Suprapubic skin (tissue), 4 donors: ENCODE measurements around the gene ATN1.

Source experiments
- CTCF ChIP-seq, 2 donors: fragments of 200-600 bp in 1 of 2; fragments of 450-650 bp in 1 of 2; sonication (generic) in 1 of 2; IDR thresholded peaks; one replicate each; pipeline ENCODE4 v1.5.1; 2016 to 2019; ENCODE audit warnings: antibody characterized with exemption in 2 of 2, mild to moderate bottlenecking in 1 of 2, moderate library complexity in 1 of 2
- EP300 ChIP-seq: sonication (generic); formaldehyde crosslinking; IDR thresholded peaks from one replicate; pipeline ENCODE4 v1.6.1; 2017; ENCODE audit warnings: antibody characterized with exemption
- POLR2A ChIP-seq, 2 donors: fragments of 450-650 bp; IDR thresholded peaks; one replicate each; pipeline ENCODE4 v1.6.1; 2017; ENCODE audit warnings: antibody characterized with exemption in 2 of 2, mild to moderate bottlenecking in 2 of 2, moderate library complexity in 2 of 2
- POLR2AphosphoS5 ChIP-seq, 3 donors: sonication (generic); formaldehyde crosslinking; IDR thresholded peaks; one replicate each; pipeline ENCODE4 v1.6.1; 2017; ENCODE audit warnings: antibody characterized with exemption in 3 of 3

DNA sequence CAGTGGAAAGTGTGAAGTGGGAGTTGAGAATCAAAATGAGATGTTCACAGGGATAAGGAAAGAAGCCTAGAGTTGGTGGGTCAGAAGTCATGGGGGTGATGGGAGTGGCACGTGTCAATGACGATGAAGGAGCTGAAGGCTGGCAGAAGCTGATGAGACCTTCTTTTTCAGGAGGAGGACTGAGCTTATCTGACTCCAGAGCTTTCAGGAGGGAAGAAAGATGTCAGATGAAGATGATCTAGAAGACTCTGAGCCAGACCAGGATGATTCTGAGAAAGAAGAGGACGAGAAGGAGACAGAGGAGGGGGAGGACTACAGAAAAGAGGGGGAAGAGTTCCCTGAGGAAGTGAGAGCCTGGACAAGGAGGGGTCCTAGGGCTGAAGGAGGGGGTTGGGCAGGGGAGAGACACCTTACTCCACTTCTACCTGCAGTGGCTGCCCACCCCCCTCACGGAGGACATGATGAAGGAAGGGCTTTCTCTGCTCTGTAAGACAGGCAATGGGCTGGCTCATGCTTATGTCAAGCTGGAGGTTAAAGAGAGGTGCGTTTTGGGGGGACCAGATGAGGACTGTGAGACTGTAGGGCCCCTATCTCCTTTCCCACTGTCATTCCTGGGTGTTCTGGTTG lies 22.2 kb upstream of the ATN1 start:
- TF ChIP-seq POLR2AphosphoS5 (IDR thresholded peaks at IDR 0.05) (no peak), POLR2A (IDR thresholded peaks at IDR 0.05) (no peak), CTCF (IDR thresholded peaks at IDR 0.05) (no peak), EP300 (no peak)
